GM23338 (cell line): ENCODE measurements around the gene NRAS. TPM values are rescaled to one million over a fixed set of nuclear protein-coding genes. Genes with fewer than 3 reads are reported as not detected.

Source experiments
- ATAC-seq: fragments of 200-7000 bp; cut with Tn5 transposase; 3 replicates; pipeline ENCODE4 v1.9.1; 2020
- DNase-seq: peaks from one replicate; pipeline ENCODE4 v3.0.0-alpha.2; 2015; ENCODE audit warnings: low spot score
- H2AFZ ChIP-seq: fragments of 200-600 bp; sonication (generic); 2 replicates; pipeline ENCODE4 v1.8.0; 2016; ENCODE audit warnings: antibody characterized with exemption, mild to moderate bottlenecking, moderate library complexity
- H3F3A ChIP-seq: fragments of 200-600 bp; sonication (generic); replicated peaks from 2 replicates; pipeline ENCODE4 v1.8.0; 2017; ENCODE audit warnings: antibody characterized with exemption, mixed run types, low read depth
- H3K27ac ChIP-seq: fragments of 200-600 bp; sonication (generic); 2 replicates; pipeline ENCODE4 v1.6.1; 2016; ENCODE audit warnings: low read depth
- H3K27me3 ChIP-seq: fragments of 200-600 bp; sonication (generic); 2 replicates; pipeline ENCODE4 v1.8.0; 2016; ENCODE audit warnings: mild to moderate bottlenecking, mixed run types, moderate library complexity; ENCODE audit not compliant: insufficient read depth
- H3K36me3 ChIP-seq: fragments of 200-600 bp; sonication (generic); 2 replicates; pipeline ENCODE4 v1.8.0; 2016; ENCODE audit warnings: mild to moderate bottlenecking; ENCODE audit not compliant: insufficient read depth
- H3K4me1 ChIP-seq: fragments of 200-600 bp; sonication (generic); 2 replicates; pipeline ENCODE4 v1.8.0; 2016; ENCODE audit warnings: mild to moderate bottlenecking, moderate library complexity; ENCODE audit not compliant: insufficient read depth
- H3K4me2 ChIP-seq: fragments of 200-600 bp; sonication (generic); 2 replicates; pipeline ENCODE4 v1.7.1; 2017; ENCODE audit warnings: mixed run types
- H3K4me3 ChIP-seq: fragments of 200-600 bp; sonication (generic); 2 replicates; pipeline ENCODE4 v1.6.1; 2016; ENCODE audit warnings: mixed run types
- H3K79me2 ChIP-seq: fragments of 200-600 bp; sonication (generic); replicated peaks from 2 replicates; pipeline ENCODE4 v1.8.0; 2017; ENCODE audit warnings: mild to moderate bottlenecking; ENCODE audit not compliant: insufficient read depth
- H3K9me2 ChIP-seq: fragments of 200-600 bp; sonication (generic); 2 replicates; pipeline ENCODE4 v1.8.0; 2017; ENCODE audit not compliant: insufficient read depth
- H4K20me1 ChIP-seq: fragments of 200-600 bp; sonication (generic); replicated peaks from 2 replicates; pipeline ENCODE4 v1.8.0; 2017; ENCODE audit warnings: mild to moderate bottlenecking; ENCODE audit not compliant: insufficient read depth
- H3K27ac Mint-ChIP-seq: 2 replicates; pipeline ENCODE4 v1.8.0; 2020; ENCODE audit warnings: inconsistent platforms, mild to moderate bottlenecking, moderate library complexity, mixed read lengths
- H3K27me3 Mint-ChIP-seq: 3 replicates; pipeline ENCODE4 v1.8.0; 2022; ENCODE audit warnings: low read depth, mild to moderate bottlenecking, moderate library complexity, mixed read lengths, inconsistent platforms; ENCODE audit not compliant: insufficient read depth, poor library complexity
- H3K36me3 Mint-ChIP-seq: 3 replicates; pipeline ENCODE4 v1.8.0; 2021; ENCODE audit warnings: low read depth, mild to moderate bottlenecking, inconsistent platforms, moderate library complexity, mixed read lengths
- H3K4me1 Mint-ChIP-seq: 3 replicates; pipeline ENCODE4 v1.8.0; 2020; ENCODE audit warnings: mild to moderate bottlenecking, inconsistent platforms, mixed read lengths
- H3K4me3 Mint-ChIP-seq: 3 replicates; pipeline ENCODE4 v1.8.0; 2021; ENCODE audit warnings: moderate library complexity, mild to moderate bottlenecking, inconsistent platforms, mixed read lengths
- H3K9me3 Mint-ChIP-seq: 3 replicates; pipeline ENCODE4 v1.8.0; 2020; ENCODE audit warnings: moderate library complexity, mild to moderate bottlenecking, inconsistent platforms, mixed read lengths
- CREB1 ChIP-seq: fragments of 250-450 bp; sonication (Bioruptor Pico); IDR thresholded peaks from 2 replicates; pipeline ENCODE4 v1.5.0; 2020; ENCODE audit warnings: low read depth, mild to moderate bottlenecking, moderate library complexity
- CTCF ChIP-seq, 2 experiments: fragments of 200-600 bp in 1 of 2; sonication (generic) in 1 of 2; conservative IDR thresholded peaks; 2 replicates each; pipeline versions ENCODE4 v1.5.1 to v1.6.1; 2016 to 2017; ENCODE audit warnings: antibody characterized with exemption in 2 of 2, low read depth in 2 of 2, mild to moderate bottlenecking in 2 of 2, moderate library complexity in 1 of 2
- ETS1 ChIP-seq: IDR thresholded peaks from 2 replicates; pipeline ENCODE4 v1.6.1; 2016; ENCODE audit warnings: antibody characterized with exemption
- EZH2 ChIP-seq: fragments of 200-600 bp; sonication (generic); IDR thresholded peaks from one replicate; pipeline ENCODE4 v1.8.0; 2017; ENCODE audit warnings: antibody characterized with exemption, mild to moderate bottlenecking, low read depth; ENCODE audit not compliant: unreplicated experiment
- EZH2phosphoT487 ChIP-seq: fragments of 200-600 bp; sonication (generic); IDR thresholded peaks from one replicate; pipeline ENCODE4 v1.8.1; 2018; ENCODE audit warnings: antibody characterized with exemption; ENCODE audit not compliant: unreplicated experiment
- JUNB ChIP-seq: IDR thresholded peaks from one replicate; pipeline ENCODE4 v1.6.1; 2016; ENCODE audit warnings: antibody characterized with exemption; ENCODE audit not compliant: unreplicated experiment
- NANOG ChIP-seq: IDR thresholded peaks from 2 replicates; pipeline ENCODE4 v1.6.1; 2016; ENCODE audit warnings: antibody characterized with exemption, borderline replicate concordance
- POLR2AphosphoS5 ChIP-seq: IDR thresholded peaks from 2 replicates; pipeline ENCODE4 v1.6.1; 2016; ENCODE audit warnings: antibody characterized with exemption, low read depth
- REST ChIP-seq: IDR thresholded peaks from one replicate; pipeline ENCODE4 v1.6.1; 2018; ENCODE audit warnings: antibody characterized with exemption; ENCODE audit not compliant: unreplicated experiment
- ZNF114 ChIP-seq: fragments of 250-450 bp; sonication (Bioruptor Pico); IDR thresholded peaks from 2 replicates; pipeline ENCODE4 v1.5.0; 2020; ENCODE audit warnings: mild to moderate bottlenecking, moderate library complexity
- ZNF462 ChIP-seq: fragments of 250-450 bp; sonication (Bioruptor Pico); IDR thresholded peaks from 2 replicates; pipeline ENCODE4 v1.5.0; 2020; ENCODE audit warnings: mild to moderate bottlenecking, moderate library complexity
- polyA plus RNA-seq: library from polyadenylated mRNA; unstranded; fragments of >200 nt; fragmentation: Nextera tagmentation; extraction: Ambion mirVana; gene quantifications from 2 replicates; pipeline ENCODE4 v1.2.1, GENCODE V29; 2016
- total RNA-seq: library from RNA; depleted of rRNA; stranded (reverse); fragments of >200 nt; shearing (Covaris generic); gene quantifications from 2 replicates; pipeline ENCODE4 v1.2.3, GENCODE V29; 2014

Gene NRAS
- total and polyA plus RNA-seq, 2 experiments from 2014 or later, result 22.3 to 83.2 TPM

- Histone ChIP-seq H3K4me1 (no peaks in the 10 kb centered on the region), H3K27me3 (no peaks in the 10 kb centered on the region), H2AFZ (no peak overlapping the region), H3K4me3 (no peak overlapping the region), H3K4me2 (no peak overlapping the region), H3K9me2 (no peaks in the 10 kb centered on the region), H3K36me3 (peaks cover 89% of the 10 kb centered on the region), H3F3A (peaks cover 7% of the 10 kb centered on the region; the same call in 1 of the 2 replicates), H3K79me2 (peaks cover 10% of the 10 kb centered on the region), H4K20me1 (peaks cover 13% of the 10 kb centered on the region; the same call in 1 of the 2 replicates), H3K27ac (no peak overlapping the region)
- Mint-ChIP-seq H3K27ac (no peak overlapping the region), H3K4me1 (no peaks in the 10 kb centered on the region), H3K36me3 (peaks cover 98% of the 10 kb centered on the region), H3K4me3 (no peak overlapping the region), H3K9me3 (no peaks in the 10 kb centered on the region), H3K27me3 (no peaks in the 10 kb centered on the region)
- no peak for TF ChIP-seq ETS1
- TF ChIP-seq POLR2AphosphoS5, result no peak
- TF ChIP-seq ZNF114 (CRISPR knock-in tag), result no peak
- TF ChIP-seq EZH2phosphoT487, result no peak
- no peak for TF ChIP-seq CREB1 (CRISPR knock-in tag)
- TF ChIP-seq CTCF (conservative IDR thresholded peaks at IDR 0.05; ENCODE audit: low read depth in 2 of 2), result no peak
- no peak for TF ChIP-seq JUNB
- TF ChIP-seq ZNF462 (CRISPR knock-in tag), result no peak
- no peak for TF ChIP-seq REST
- no peak for TF ChIP-seq NANOG
- no peak for TF ChIP-seq EZH2
- ATAC-seq, result no peak
- no peak for DNase-seq
Observed at GRCh38 chr1:114723457-114723856, 6.9 kb upstream of the NRAS start.
